NCI-H146 (cell line): Measurements from ENCODE around the gene ANKDD1A.

ENCODE experiments used
- DNase-seq: peaks from one replicate; lab custom pipeline; 2025; lab: John Stamatoyannopoulos, UW

ANKDD1A gene

GRCh38 chr15:64923546-64923945 is 11.8 kb downstream of the ANKDD1A start:
- DNase-seq = no peak

GRCh38 chr15:64925335-64926330 is 13.9 kb downstream of the ANKDD1A start:
- no peak for DNase-seq

GRCh38 chr15:64926661-64927060 is 15.0 kb downstream of the ANKDD1A start:
- no peak for DNase-seq

GRCh38 chr15:64928626-64929220 is 17.0 kb downstream of the ANKDD1A start:
- DNase-seq = no peak

GRCh38 chr15:64930019-64930652 is 18.4 kb downstream of the ANKDD1A start:
- DNase-seq = no peak

- no peak for DNase-seq
Observed at GRCh38 chr15:64930778-64931371, 19.2 kb downstream of the ANKDD1A start.

GRCh38 chr15:64931381-64931780 is 19.7 kb downstream of the ANKDD1A start:
- DNase-seq = no peak

- DNase-seq = no peak
Observed at GRCh38 chr15:64934023-64934422, 22.3 kb downstream of the ANKDD1A start.

GRCh38 chr15:64938192-64938591 is 26.5 kb downstream of the ANKDD1A start:
- peak; percentile 44 for DNase-seq

- DNase-seq = no peak
Observed at GRCh38 chr15:64942356-64942755, 30.7 kb downstream of the ANKDD1A start.

GRCh38 chr15:64943512-64944225 is 32.0 kb downstream of the ANKDD1A start:
- no peak for DNase-seq

GRCh38 chr15:64944961-64945360 is 33.3 kb downstream of the ANKDD1A start:
- no peak for DNase-seq

- no peak for DNase-seq
Observed at GRCh38 chr15:64947211-64947610, 35.5 kb downstream of the ANKDD1A start.

GRCh38 chr15:64948916-64949315 is 37.2 kb downstream of the ANKDD1A start:
- DNase-seq = no peak

GRCh38 chr15:64949383-64950186 is 37.9 kb downstream of the ANKDD1A start:
- no peak for DNase-seq

- DNase-seq = no peak
Observed at GRCh38 chr15:64950888-64951287, 39.2 kb downstream of the ANKDD1A start.

GRCh38 chr15:64951777-64952418 is 40.2 kb downstream of the ANKDD1A start:
- DNase-seq = no peak

GRCh38 chr15:64954395-64954794 is 42.7 kb downstream of the ANKDD1A start:
- no peak for DNase-seq

- DNase-seq = no peak
Observed at GRCh38 chr15:64959128-64959527, 47.4 kb downstream of the ANKDD1A start.

- no peak for DNase-seq
Observed at GRCh38 chr15:64960153-64960552, 48.5 kb downstream of the ANKDD1A start.
